HUDEP-2 (cell line): ENCODE measurements around the gene HSD17B3.
"Not testable (repeated sequence)": the region's sequence is repeated elsewhere in the genome, so short reads cannot be mapped to it uniquely, and the experiment has no call there.

Experiments
- DNase-seq, 76 experiments: peaks; one replicate each; lab custom pipeline; 2025; ENCODE audit not compliant: unreplicated experiment in 76 of 76; lab: John Stamatoyannopoulos, UW

The HSD17B3 gene

DNA sequence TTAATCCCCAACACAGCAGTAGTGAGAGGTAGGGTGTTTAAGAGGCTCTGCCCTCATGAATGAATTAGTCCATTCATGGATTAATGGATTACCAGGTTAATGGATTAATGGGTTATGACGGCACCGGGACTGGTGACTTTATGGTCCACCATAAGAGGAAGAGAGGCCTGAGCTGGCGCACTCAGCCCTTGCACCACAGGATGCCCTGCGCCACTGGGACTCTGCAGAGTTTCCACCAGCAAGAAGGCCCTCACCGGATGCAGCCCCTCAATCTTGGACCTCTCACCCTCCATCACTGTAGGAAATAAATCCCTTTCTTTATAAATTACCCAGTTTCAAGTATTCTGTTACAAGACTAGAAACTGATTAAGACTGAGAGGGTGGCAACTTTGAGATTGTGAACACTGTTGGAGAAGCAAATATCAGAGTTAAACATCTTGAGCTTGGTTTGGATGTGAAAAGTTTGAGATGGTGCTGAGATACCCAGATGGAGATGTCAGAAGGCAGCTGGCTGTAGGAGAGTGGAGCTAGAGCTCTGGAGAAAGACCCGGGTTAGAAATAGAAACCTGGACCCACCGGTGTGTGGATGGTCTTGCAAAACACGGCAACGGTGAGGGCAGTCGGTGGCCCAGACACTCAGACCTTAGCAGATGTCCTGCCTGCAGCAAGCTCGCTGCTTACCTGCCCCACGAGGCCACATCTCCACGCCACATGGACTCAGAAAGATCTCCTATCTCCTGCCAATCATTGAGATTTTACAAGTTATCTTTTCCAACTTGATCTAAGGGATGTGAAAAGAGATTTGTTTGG lies 98.8 kb downstream of the HSD17B3 start:
- no peak for DNase-seq

DNA sequence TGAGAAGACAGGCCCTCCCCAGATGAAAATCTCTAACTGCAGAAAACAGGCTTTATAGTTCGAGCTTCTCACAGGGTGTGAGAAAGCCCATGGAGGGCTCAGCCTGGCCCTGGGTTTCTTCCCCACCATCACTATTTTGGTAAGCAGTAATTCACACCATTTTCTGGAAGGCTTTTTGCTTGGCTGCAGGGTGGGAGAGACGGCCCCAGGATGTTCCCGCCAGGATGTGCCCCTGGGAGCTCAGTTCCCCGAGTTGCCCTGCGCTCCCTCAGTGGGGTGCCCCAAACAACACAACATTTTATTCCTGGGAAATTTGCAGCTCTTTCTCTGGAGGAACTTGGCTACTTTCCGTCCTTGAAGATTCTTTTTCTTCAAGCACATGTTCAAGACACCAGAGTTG lies 100.8 kb downstream of the HSD17B3 start:
- no peak for DNase-seq

DNA sequence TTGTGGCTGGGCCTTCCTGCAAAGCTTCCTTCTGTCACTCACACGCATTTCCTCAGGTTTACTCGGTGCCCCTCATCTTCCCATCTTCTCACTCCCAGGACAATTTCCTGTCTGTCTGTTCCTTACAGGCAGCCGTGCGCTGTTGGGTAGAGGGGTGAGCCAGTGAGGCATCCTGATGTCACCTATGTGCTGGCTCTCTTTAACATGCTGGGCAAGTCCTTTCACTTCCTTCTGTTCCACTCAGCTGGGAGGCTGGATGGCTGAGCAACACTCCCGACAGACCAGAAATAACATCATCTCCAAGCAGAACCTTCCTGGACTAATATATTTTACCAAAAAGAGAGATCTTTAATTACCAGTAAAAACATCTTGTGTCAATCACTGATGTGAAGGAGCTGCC lies 103.0 kb downstream of the HSD17B3 start:
- no peak for DNase-seq

DNA sequence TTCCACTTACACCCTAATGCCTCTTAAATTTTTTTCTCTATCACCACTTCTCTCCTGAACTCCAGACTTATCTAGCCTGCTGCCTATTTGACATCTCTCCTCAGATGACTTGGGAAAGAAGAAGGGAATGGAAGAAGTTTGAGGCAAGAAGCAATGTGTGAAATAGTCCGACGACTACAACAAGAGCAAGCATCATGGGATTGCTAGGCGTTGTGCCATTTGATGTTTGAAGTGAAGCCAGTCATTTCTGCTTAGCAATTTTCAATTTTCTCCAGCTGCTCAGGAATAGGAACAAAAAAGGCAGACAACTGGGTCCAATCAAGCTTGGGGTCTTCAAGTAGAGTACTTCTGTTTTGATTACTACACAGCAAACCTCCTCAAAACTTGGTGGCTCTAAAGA lies 106.4 kb downstream of the HSD17B3 start:
- DNase-seq, result no peak

DNA sequence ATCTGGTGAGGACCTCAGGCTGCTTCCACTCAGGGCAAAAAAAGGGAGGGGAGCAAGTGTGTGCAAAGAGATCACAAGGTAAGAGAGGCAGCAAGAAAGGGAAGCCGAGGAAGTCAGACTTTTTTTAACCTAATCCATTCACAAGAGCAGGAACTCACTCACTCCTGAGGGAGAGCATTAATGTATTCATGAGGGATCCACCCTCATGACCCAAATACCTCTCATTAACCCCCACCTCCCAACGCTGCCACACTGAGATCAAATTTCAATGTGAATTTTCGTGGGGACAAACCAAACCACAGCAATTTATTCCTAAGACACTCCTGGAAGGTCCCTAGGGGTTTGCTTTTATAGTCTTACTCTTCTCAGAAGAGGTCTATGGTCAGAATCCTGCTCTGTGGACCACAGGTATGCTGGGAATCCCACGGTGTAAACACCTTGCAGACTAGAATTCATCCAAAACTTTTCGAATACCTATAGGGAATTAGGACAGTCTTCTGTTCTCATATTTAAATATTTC lies 108.7 kb downstream of the HSD17B3 start:
- DNase-seq, result no peak

DNA sequence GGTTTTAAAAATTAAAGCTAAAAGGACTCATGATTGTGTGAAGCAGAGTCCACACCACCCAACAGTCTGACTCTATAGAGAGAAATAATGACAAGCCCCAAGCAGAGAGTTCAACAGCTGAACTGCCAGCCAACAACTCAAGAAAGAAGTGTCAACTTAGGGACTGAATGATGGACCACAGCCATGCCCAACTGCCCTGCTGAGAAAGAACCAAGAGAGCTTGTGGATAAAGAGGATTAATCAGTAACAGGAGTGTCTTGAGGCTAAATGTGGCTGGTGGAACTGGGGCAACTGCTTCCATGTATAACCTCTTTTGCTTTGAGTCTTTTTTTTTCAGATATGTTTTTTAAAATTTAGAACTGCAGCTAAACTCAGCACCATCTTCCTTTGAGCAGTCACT lies 109.3 kb downstream of the HSD17B3 start:
- no peak for DNase-seq

DNA sequence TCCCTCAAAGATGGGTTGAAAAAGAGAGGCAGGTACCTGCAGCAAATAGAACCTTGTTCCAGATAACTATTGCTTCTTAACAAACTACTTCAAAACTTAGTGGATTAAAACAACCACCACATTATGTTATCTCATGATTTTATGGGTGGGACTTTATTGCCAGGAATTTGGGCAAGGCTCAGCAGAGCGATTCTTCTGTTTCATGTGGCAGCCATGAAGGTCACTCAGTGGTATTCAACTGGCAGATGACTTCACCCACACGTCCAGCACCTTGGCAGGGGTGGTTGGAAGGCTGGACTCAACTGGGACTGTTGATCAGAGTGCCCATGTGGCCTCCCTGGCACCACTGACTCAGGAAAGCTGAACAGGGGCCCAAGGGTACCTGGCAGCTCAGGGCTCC lies 112.0 kb downstream of the HSD17B3 start:
- DNase-seq, result no peak

DNA sequence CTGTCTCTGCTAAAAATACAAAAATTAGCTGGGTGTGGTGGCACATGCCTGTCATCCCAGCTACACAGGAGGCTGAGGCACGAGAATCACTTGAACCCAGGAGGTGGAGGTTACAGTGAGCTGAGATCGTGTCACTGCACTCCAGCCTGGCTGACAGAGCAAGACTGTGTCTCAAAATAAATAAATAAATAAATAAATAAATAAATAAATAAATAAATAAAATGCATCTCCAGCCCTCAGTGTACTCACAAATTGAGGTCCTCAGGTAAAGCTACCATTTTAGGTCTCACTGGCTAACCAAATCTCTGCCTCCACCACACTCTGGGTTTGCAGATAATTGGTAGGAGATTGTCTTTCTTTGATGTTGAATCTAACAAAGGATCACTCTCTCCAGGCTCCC lies 112.4 kb downstream of the HSD17B3 start:
- not testable (repeated sequence) for DNase-seq

DNA sequence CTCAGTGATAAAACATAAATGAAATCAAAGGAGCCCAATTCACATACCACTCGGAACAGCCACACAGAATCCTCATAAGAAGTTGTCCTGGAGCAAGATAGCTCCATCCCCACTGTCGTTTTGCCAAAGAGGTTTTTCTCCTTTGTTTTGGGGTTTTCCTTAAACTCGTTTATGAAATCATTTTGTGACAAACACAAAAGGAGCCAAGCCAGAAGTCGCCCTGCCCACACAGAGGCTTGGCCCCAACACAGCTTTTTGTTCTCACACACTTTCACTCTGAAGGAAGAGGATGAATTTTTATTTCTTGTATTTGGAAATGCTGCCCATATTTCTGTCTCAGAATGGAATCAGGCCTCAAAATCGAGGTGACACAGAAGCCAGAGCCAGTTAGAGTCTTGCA lies 113.4 kb downstream of the HSD17B3 start:
- DNase-seq, result no peak

DNA sequence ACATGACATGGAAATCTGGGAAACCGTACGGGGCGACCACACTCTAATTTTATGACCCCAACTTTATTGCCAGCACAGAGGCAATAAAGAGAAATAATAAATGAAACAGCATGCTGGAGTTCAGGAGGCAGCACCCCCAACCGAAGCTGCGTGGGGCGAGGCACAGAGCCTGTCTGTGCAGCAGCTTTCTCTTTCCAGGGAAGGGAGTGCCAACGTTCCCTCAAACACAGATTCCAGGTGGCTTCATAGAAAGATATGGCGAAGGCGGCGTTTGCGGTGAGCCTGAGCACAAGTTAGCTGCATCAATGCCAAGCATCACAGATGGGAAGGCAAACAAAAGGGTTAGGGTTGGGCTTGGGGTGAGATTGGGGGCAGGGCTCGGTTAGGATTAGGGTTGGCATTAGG lies 114.8 kb downstream of the HSD17B3 start:
- DNase-seq, result no peak

DNA sequence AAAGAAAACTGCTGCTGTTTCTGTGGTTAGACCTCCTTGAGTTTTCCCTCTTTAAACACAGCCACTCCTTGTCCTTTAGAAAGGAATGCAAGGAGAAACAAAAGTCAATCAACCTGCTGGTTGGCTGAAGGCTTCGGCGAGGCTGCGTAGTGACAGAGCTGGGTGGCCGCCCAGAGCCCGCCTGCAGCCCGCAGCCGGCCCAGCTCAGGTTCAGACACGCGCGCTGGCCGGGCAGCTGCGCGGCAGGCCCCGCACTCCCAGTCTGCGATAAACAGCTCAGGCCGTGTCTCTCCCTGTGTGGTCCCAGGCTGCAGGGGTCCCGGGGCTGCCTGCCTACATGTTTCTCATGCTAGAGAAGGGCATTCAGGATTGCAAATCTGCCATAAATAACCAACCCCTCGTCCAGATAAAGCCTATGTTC lies 115.4 kb downstream of the HSD17B3 start:
- DNase-seq, result no peak

DNA sequence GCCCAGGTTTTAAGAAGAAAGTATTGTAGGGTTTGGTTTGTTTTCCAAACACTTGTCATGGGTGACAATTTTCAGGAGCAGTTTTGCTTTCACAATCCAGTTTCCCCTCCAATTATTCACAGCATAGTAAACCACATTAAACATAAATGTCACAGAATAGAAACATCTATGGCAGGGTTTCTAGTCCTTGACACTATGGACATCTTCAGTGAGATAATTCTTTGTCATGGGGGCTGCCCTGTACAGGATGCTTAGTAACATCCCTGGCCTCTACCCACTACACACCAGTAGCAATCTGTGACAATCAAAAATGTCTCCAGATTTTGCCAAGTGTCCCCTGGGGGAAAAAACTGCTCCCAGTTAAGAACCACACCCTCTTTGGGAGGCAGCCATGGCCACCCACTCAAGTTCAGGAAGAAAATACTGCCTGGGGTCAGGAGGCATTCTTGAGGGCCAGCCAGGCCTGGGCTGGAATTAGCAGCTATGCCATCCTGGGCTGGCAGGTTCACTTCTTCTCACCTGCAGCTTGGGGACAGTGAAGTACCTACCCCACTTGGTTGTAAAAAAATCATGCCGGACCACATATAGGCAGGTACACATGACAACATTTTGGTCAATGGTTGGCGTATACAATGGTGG lies 116.3 kb downstream of the HSD17B3 start:
- no peak for DNase-seq
